Kidney epithelial cell (primary cell): Measurements from ENCODE around the gene DHRS11. TPM values are rescaled to one million over a fixed set of nuclear protein-coding genes. Genes with fewer than 3 reads are reported as not detected.

Experiments
- DNase-seq: peaks from one replicate; pipeline ENCODE4 v3.0.0-alpha.2; 2010; ENCODE audit warnings: low read depth
- H3K27me3 ChIP-seq: 2 replicates; pipeline ENCODE4 v1.6.0; 2011; ENCODE audit warnings: low read length; ENCODE audit not compliant: control insufficient read depth, insufficient read depth
- H3K36me3 ChIP-seq: 2 replicates; pipeline ENCODE4 v1.5.1; 2011; ENCODE audit warnings: low read length; ENCODE audit not compliant: control insufficient read depth, insufficient read depth
- H3K4me3 ChIP-seq: 2 replicates; pipeline ENCODE4 v1.5.1; 2011; ENCODE audit warnings: low read depth, mild to moderate bottlenecking, control low read depth, low read length
- total RNA-seq: library from RNA; depleted of rRNA; stranded (reverse); fragments of >200 nt; gene quantifications from 2 replicates; pipeline ENCODE4 v1.2.3, GENCODE V29; 2015
- TF ChIP-seq, protein P1 (sequence below): IDR thresholded peaks from 2 replicates; pipeline ENCODE4 v1.5.1; 2011; ENCODE audit warnings: mild to moderate bottlenecking, moderate library complexity, low read length, control low read depth, inconsistent platforms; ENCODE audit not compliant: insufficient read depth, poor library complexity, severe bottlenecking

The DHRS11 gene
- total RNA-seq, 1 donor from 2014 or later = 5.4 TPM

DNA sequence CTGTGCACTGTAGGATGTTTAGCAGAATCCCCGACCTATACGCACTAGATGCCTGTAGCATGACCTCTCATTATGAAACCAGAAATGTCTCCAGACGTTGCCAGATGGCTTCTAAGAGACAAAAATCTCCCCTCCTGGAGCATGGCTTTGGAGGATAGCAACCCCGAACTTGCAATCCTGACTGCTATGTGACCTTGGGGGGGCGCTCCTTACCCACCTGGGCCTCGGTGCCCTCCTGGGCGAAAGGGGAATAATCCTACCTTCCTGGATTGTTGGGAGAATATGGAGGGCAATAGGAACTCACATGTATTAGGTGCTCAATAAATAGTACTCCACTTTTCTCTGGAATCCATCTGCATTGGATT lies 17.8 kb downstream of the DHRS11 start:
- DNase-seq = no peak
- no peaks in the 10 kb centered on the region for H3K27me3 ChIP-seq
- TF ChIP-seq, protein P1, sequence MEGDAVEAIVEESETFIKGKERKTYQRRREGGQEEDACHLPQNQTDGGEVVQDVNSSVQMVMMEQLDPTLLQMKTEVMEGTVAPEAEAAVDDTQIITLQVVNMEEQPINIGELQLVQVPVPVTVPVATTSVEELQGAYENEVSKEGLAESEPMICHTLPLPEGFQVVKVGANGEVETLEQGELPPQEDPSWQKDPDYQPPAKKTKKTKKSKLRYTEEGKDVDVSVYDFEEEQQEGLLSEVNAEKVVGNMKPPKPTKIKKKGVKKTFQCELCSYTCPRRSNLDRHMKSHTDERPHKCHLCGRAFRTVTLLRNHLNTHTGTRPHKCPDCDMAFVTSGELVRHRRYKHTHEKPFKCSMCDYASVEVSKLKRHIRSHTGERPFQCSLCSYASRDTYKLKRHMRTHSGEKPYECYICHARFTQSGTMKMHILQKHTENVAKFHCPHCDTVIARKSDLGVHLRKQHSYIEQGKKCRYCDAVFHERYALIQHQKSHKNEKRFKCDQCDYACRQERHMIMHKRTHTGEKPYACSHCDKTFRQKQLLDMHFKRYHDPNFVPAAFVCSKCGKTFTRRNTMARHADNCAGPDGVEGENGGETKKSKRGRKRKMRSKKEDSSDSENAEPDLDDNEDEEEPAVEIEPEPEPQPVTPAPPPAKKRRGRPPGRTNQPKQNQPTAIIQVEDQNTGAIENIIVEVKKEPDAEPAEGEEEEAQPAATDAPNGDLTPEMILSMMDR = no peak
- no peak overlapping the region for H3K4me3 ChIP-seq
- H3K36me3 ChIP-seq = no peaks in the 10 kb centered on the region

DNA sequence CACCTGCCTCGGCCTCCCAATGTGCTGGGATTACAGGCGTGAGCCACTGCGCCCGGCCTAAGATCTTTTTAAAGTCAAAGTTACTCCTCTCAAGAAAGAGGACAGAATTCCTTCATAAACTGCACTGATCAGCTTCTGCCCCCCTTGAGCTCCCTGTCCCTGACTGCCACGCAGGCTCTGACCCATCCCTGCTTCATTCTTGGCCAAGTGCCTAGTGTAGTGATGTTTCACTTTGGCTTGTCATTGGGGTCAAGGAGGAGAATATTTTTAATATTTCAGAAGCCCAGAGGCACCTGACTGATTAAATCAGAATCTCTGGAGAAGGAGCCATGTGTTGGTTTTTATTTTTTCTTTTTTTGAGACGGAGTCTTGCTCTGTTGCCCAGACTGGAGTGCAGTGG lies 18.8 kb downstream of the DHRS11 start:
- H3K36me3 ChIP-seq = no peaks in the 10 kb centered on the region
- no peaks in the 10 kb centered on the region for H3K27me3 ChIP-seq
- no peak for DNase-seq
- TF ChIP-seq, protein P1 = no peak
- H3K4me3 ChIP-seq = no peak overlapping the region

DNA sequence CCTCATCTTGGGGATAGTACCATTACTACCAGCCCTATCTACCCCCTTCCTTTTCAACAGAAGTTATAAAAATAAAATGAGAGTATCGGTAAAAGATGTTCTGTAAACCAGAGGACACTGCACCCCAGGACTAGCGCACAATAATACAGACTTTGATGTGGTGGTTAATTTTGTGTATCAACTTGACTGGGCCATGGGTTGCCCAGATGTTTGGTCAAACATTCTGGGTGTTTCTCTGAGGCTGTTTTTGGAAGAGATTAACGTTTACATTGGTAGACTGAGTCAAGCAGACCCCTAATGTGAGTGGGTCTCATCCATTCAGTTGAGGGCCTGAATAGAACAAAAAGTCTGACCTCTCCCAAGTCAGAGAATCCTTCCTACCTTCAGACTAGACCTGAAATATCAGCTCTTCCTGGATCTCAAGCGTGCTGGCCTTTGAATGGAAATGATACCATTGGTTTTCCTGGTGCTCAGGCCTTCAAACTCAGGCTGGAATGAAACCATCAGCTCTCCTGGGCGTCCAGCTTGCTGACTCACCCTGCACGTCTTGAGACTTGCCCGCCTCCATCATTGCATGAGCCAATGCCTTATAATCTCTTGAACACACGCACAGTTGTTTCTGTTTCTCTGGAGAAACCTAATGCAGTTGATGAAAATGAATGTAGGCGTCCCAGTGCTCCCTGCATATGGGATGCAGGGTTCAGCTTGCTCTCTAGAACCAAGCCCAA lies 19.8 kb downstream of the DHRS11 start:
- no peaks in the 10 kb centered on the region for H3K36me3 ChIP-seq
- H3K27me3 ChIP-seq = no peaks in the 10 kb centered on the region
- DNase-seq = no peak
- TF ChIP-seq, protein P1 = no peak
- no peak overlapping the region for H3K4me3 ChIP-seq

DNA sequence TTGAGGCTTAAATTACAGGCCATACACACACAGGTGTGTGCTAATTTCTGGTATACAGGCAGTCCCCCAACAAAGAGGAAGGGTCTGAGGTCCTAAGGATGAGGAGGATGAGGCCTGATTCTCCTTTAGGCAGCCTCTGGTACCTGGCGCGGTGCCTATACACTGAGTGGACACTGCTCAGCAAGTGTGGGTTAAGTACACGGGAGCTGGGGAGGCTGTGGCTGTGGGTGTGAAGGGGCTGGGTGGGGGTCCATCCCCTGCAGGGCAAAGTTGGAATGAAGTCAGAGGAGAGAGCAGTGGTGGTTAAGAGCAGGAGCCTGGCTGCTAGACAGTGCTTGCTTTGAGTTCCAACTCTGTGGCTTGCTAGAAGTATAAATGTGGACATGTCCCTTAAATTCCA lies 20.6 kb downstream of the DHRS11 start:
- Histone ChIP-seq H3K4me3 (no peak overlapping the region), H3K36me3 (no peaks in the 10 kb centered on the region), H3K27me3 (no peaks in the 10 kb centered on the region)
- DNase-seq = no peak
- TF ChIP-seq, protein P1 = no peak

DNA sequence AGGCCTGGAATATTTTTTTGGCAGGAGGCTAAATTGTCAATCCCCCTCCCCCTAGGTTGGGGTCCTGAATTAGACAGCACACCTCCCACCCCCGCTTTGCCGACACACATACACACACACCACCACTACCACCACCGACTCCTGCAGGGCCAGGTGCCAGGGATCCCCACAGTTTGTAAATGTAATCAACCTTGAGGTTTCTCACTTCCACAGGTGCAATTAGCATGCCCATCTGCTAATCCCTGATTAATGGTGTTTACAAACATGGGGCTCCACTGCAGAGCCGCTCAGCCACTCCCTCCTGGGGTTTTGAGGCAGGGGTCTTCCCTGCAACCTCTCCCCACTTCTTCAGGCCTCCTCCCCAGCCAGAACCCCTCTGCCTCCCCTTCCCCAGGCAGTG lies 21.5 kb downstream of the DHRS11 start:
- no peaks in the 10 kb centered on the region for H3K27me3 ChIP-seq
- H3K4me3 ChIP-seq = no peak overlapping the region
- TF ChIP-seq, protein P1 = no peak
- no peak for DNase-seq
- no peaks in the 10 kb centered on the region for H3K36me3 ChIP-seq

DNA sequence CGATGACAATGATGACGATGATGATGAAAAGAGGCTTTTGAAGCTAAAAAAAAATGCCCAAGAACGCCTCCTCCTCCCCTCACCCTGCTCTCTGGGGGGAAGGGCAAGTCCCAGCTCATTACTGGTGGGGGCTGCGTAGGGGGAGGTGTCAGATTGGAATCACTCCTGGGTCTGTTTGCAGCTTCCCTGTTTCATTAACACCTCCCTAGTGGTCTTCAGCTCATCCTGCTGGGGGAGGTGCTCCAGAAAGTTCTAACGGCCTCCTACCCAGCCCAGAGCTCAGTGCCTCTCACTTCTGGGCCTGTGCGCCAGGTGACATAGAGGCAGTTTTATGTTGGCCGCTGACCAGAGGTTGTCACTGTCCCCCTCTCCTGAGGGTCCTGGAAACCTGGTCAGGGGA lies 22.4 kb downstream of the DHRS11 start:
- no peak overlapping the region for H3K4me3 ChIP-seq
- TF ChIP-seq, protein P1 = no peak
- DNase-seq = no peak
- peaks cover 3% of the 10 kb centered on the region for H3K27me3 ChIP-seq
- H3K36me3 ChIP-seq = no peaks in the 10 kb centered on the region
